GM20000 (cell line): Measurements from ENCODE around the gene PDZK1.

Experiments used
- DNase-seq: peaks from one replicate; pipeline ENCODE4 v3.0.0; 2012; ENCODE audit warnings: low spot score
- CTCF ChIP-seq: IDR thresholded peaks from 2 replicates; pipeline ENCODE4 v1.5.1; 2012; ENCODE audit warnings: mild to moderate bottlenecking, control low read depth; ENCODE audit errors: extremely low read depth, missing control alignments

Gene PDZK1

DNA sequence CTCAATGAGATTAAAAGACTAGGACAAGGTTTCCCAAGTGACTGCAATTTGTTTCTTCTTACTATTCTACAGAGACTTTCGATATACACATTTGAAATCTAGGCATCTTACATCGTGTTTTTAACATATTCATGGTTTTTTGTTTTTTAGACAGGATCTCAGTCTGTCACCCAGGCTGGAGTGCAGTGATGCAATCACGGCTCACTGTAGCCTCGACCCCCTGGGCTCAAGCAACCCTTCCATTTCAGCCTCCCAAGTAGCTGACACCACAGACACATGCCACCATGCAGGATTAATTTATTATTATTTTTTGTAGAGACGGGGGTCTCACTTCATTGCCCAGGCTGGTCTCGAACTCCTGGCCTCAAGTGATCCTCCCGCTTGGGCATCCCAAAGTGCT is 1.5 kb downstream of the PDZK1 start:
- no peak for TF ChIP-seq CTCF

DNA sequence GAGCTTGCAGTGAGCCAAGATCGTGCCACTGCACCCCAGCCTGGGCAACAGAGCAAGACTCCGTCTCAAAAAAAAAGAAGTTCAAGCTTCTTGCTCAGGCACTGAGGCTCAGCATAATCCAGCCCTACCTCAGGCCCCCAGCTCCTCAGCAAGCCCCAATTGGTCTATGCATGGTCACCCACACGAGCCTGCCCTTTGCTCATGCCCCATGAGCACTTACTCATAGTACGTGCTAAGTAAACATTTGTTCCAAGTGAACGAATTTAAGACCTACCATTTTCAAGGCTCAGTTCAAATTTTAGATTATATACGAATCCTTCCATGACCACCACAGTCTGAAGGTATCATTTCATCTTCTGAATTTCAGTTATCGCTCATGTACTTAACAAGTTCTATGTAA is 4.3 kb downstream of the PDZK1 start:
- TF ChIP-seq CTCF, result no peak
- DNase-seq, result no peak

More for the DNA sequence above, 1.5 kb downstream of the PDZK1 start:
- no peak for DNase-seq

- DNase-seq, result no peak
- no peak for TF ChIP-seq CTCF
Observed at GRCh38 chr1:145702052-145702451, 5.1 kb downstream of the PDZK1 start.

GRCh38 chr1:145701306-145701862 is 5.8 kb downstream of the PDZK1 start:
- DNase-seq, result no peak
- TF ChIP-seq CTCF, result no peak

- no peak for DNase-seq
- no peak for TF ChIP-seq CTCF
Observed at GRCh38 chr1:145696630-145696960, 10.6 kb downstream of the PDZK1 start.

- no peak for DNase-seq
- TF ChIP-seq CTCF, result no peak
Observed at GRCh38 chr1:145695821-145696629, 11.1 kb downstream of the PDZK1 start.

GRCh38 chr1:145692785-145693443 is 14.3 kb downstream of the PDZK1 start:
- no peak for DNase-seq
- TF ChIP-seq CTCF, result no peak
